ENCODE results near the gene PARD6G.

Gene PARD6G

GRCh38 chr18:80254971-80255500 lies 7.7 kb upstream of the PARD6G start:
- POLR2A ChIA-PET = no interaction called here
- no peak for TF ChIP-seq CTCF (IDR thresholded peaks at IDR 0.05; ENCODE audit: control extremely low read depth, extremely low read depth, low read depth, missing control alignments)
- CTCF ChIA-PET = interaction anchor here (1.0 to 7.4 kb wide), 6 partner anchors 7 to 98 kb away, joined by 4 to 75 read pairs (median 9); partner anchors contain the start of gene PARD6G
- DNase-seq (ENCODE audit: extremely low spot score) = no peak

DNA sequence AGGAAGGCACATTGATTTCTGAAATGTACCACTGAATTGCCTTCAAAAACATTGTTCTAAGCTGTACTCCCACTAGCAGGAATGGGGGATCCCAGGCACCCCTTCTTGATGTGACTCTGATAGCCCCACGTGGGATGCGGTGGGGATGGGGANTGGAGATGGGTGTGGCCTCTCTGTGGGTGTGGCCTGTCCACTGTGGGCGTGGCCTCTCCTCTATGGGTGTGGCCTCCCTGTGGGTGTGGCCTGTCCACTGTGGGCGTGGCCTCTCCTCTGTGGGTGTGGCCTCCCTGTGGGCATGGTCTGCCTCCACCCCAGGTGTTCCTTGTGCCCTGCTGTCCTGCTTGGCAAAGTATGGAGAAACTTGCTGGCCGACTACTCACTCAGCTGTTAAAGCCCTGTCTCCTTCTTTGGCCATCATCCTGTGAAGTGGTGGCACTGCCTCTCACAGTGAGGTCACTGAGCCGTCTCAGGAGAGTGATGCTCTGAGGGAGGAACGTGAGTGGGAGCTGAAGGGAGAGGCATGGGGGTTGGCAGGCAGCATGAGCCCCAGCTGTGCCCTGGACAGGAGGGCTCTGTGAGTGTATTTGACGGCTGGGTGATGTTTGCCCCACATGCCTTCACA lies 6.7 kb upstream of the PARD6G start:
- no peak for DNase-seq (ENCODE audit: extremely low spot score)
- CTCF ChIA-PET = interaction anchor here (1.4 to 7.4 kb wide), 4 partner anchors 53 to 96 kb away, joined by 5 to 75 read pairs (median 23); no protein-coding TSS in a partner anchor
- POLR2A ChIA-PET = no interaction called here
- no peak for TF ChIP-seq CTCF (IDR thresholded peaks at IDR 0.05; ENCODE audit: control extremely low read depth, extremely low read depth, low read depth, missing control alignments)

DNA sequence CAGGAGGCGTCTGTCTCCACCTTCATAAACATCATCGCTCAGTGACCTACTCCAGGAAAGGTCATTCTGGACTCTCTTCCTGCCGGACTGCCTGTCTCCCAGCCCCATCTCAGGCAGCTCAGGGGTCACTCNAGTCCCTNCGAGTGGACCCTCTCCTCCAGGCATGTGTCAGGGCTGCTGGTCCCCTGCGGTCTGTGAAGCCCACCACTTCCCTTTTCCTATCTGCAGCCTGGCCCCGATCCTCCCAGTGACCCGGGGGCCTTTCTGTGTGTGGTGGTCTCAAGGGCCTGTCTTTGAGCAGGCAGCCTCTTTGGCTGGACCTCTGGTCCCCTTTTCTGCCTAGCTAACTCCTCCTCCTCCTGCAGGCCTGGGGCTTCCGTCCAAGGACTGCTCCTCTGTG lies 5.9 kb upstream of the PARD6G start:
- ChIA-PET CTCF (interaction anchor here (0.7 to 7.4 kb wide), 3 partner anchors 73 to 96 kb away, joined by 3 to 75 read pairs (median 5); no protein-coding TSS in a partner anchor), POLR2A (no interaction called here)
- no peak for DNase-seq (ENCODE audit: extremely low spot score)
- no peak for TF ChIP-seq CTCF (IDR thresholded peaks at IDR 0.05; ENCODE audit: control extremely low read depth, extremely low read depth, low read depth, missing control alignments)

- POLR2A ChIA-PET = no interaction called here
- no peak for TF ChIP-seq CTCF (IDR thresholded peaks at IDR 0.05; ENCODE audit: control extremely low read depth, extremely low read depth, low read depth, missing control alignments)
- CTCF ChIA-PET = interaction anchor here (7.4 kb wide), 1 partner anchor 95 kb away, joined by 75 read pairs; no protein-coding TSS in a partner anchor
- DNase-seq (ENCODE audit: extremely low spot score) = no peak
Measured at GRCh38 chr18:80252136-80252535, 4.8 kb upstream of the PARD6G start.

DNA sequence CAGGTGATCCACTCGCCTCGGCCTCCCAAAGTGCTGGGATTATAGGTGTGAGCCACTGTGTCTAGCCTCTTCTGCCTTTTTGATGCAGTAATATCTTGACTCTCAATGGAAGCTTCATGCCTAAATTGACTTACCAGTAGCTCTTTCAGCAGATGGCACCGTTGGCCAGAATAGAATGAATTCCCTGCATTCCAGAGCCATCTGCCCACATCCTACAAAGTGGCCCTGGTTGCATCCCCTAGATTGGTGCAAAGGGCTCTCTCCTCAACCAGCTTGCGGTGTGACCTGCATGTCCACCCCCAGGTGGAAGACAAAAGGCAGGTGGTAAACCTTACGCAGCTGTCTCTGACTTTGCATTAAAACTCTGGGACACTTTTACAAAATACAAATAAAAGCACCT lies 4.4 kb upstream of the PARD6G start:
- CTCF ChIA-PET = interaction anchor here (7.4 kb wide), 1 partner anchor 94 kb away, joined by 75 read pairs; no protein-coding TSS in a partner anchor
- POLR2A ChIA-PET = no interaction called here
- no peak for DNase-seq (ENCODE audit: extremely low spot score)
- TF ChIP-seq CTCF (IDR thresholded peaks at IDR 0.05; ENCODE audit: control extremely low read depth, extremely low read depth, low read depth, missing control alignments) = no peak

GRCh38 chr18:80250740-80251364 lies 3.5 kb upstream of the PARD6G start:
- ChIA-PET CTCF (interaction anchor here (3.8 to 7.4 kb wide), 2 partner anchors 11 to 93 kb away, joined by 10 to 75 read pairs; no protein-coding TSS in a partner anchor), POLR2A (no interaction called here)
- no peak for TF ChIP-seq CTCF (IDR thresholded peaks at IDR 0.05; ENCODE audit: control extremely low read depth, extremely low read depth, low read depth, missing control alignments)
- DNase-seq (ENCODE audit: extremely low spot score) = no peak

All from GM10248 (cell line).